ENCODE results near the gene PUM2.
A peak's percentile ranks its signal among the peaks of the same experiment; 100 is the strongest.
"Not testable (repeated sequence)": the region's sequence is repeated elsewhere in the genome, so short reads cannot be mapped to it uniquely, and the experiment has no call there.

The PUM2 gene

DNA sequence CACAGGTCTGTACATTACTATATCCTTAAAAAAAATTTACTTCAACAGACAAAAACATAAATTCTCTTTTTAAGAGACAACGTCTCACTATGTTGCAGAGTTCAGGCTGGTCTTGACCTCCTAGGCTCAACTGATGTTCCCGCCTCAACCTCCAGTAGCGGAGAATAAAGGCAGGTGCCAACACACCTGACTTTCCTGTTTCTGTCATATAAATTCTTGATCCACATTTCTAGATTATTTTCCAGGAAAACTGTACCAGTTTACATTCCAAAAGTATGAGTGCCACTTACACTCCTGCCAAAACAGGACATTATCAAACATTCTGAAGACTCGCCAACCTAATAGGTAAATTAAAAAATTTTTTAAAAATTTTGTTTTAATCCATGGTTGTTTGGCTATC is 48.6 kb downstream of the PUM2 start:
- TF ChIP-seq POLR2A (IDR thresholded peaks at IDR 0.05; ENCODE audit: low read depth, low read length) = no peak
- no peak for TF ChIP-seq POLR2AphosphoS5 (IDR thresholded peaks at IDR 0.05; ENCODE audit: low read depth, low read length)
- TF ChIP-seq TAF1 (IDR thresholded peaks at IDR 0.05; ENCODE audit: borderline replicate concordance, low read depth, low read length) = no peak
- DNase-seq (ENCODE audit: insufficient read length) (no peak), FAIRE-seq (no peak)

DNA sequence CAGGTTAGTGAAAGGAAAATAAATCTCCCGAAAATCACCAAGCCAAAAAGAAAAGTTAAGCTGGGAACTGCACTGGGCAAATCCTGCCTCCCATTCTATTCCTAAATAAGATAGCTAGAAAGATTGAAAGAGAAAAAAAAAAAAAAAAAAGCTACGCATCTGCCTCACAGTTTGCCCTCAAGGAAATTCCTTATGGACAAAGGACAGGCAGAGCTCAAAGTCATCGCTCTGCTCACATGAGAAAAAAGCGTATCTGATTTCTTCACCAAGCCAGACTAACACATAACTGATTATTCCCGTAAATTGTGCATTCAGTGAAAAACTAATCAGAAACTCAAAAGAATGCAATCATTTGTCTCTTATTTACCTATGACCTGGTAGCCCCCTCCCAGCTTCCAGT is 50.0 kb downstream of the PUM2 start:
- no peak for DNase-seq (ENCODE audit: insufficient read length)
- no peak for FAIRE-seq
- no peak for TF ChIP-seq POLR2A (IDR thresholded peaks at IDR 0.05; ENCODE audit: low read depth, low read length)
- TF ChIP-seq TAF1 (IDR thresholded peaks at IDR 0.05; ENCODE audit: borderline replicate concordance, low read depth, low read length) = no peak
- TF ChIP-seq POLR2AphosphoS5 (IDR thresholded peaks at IDR 0.05; ENCODE audit: low read depth, low read length) = no peak

DNA sequence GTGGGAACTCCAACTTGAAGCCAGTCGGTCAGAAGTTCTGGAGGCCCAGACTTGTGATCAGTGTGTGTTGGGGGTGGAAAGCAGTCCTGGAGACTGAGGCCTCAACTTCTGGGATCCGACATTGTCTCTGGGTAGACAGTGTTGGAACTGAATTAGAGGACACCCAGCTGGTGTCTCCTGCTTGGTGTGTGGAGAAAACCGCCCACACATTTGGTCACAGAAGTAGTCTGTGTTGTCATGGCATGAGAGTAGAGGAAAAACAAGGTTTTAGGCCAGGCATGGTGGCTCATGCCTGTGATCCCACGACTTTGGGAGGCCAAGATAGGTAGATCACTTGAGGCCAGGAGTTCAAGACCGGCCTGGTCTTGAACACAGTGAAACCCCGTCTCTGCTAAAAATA is 51.5 kb downstream of the PUM2 start:
- TF ChIP-seq POLR2A (IDR thresholded peaks at IDR 0.05; ENCODE audit: low read depth, low read length) (no peak), POLR2AphosphoS5 (IDR thresholded peaks at IDR 0.05; ENCODE audit: low read depth, low read length) (no peak), TAF1 (IDR thresholded peaks at IDR 0.05; ENCODE audit: borderline replicate concordance, low read depth, low read length) (no peak)
- FAIRE-seq (peak; percentile 40), DNase-seq (ENCODE audit: insufficient read length) (no peak)

DNA sequence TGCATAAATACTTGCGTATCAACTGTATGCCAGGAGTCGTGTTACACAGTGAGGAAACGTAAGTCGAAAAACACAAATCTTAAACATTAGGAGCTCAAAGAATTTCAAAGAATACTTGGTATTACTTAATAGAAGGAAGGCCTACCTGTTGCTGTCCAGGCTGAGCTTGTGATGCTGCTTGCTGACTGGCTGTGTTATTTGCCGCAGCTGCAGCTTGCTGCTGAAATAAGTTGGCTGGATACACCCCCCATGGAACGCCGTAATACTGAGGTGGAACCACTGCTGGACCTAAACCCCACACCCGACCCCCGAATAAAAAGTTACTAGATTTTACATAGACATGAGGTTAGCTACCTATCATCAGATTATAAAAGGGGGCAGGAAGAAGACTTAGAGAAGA is 56.4 kb downstream of the PUM2 start:
- no peak for DNase-seq (ENCODE audit: insufficient read length)
- FAIRE-seq = no peak
- TF ChIP-seq POLR2AphosphoS5 (IDR thresholded peaks at IDR 0.05; ENCODE audit: low read depth, low read length) = no peak
- no peak for TF ChIP-seq POLR2A (IDR thresholded peaks at IDR 0.05; ENCODE audit: low read depth, low read length)
- no peak for TF ChIP-seq TAF1 (IDR thresholded peaks at IDR 0.05; ENCODE audit: borderline replicate concordance, low read depth, low read length)

DNA sequence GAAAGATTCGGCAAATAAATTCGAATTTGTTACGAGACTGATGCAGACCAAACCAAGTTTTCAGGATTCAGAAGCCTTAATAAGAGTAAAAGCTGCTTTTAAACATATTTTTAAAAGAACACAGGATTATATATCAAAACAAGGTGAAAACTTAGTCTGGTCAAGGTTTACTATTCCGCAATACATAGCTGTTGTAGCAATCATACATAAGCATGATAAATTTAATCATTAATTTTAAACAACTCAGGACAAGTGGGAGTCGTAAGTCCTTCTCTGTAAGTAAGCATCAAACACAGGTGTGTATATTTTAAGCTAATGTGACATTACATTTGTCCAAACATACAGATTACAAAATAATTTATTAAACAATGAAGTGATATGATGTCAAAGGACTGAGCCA is 57.7 kb downstream of the PUM2 start:
- FAIRE-seq = no peak
- TF ChIP-seq POLR2A (IDR thresholded peaks at IDR 0.05; ENCODE audit: low read depth, low read length) (no peak), POLR2AphosphoS5 (IDR thresholded peaks at IDR 0.05; ENCODE audit: low read depth, low read length) (no peak), TAF1 (IDR thresholded peaks at IDR 0.05; ENCODE audit: borderline replicate concordance, low read depth, low read length) (no peak)
- DNase-seq (ENCODE audit: insufficient read length) = no peak

DNA sequence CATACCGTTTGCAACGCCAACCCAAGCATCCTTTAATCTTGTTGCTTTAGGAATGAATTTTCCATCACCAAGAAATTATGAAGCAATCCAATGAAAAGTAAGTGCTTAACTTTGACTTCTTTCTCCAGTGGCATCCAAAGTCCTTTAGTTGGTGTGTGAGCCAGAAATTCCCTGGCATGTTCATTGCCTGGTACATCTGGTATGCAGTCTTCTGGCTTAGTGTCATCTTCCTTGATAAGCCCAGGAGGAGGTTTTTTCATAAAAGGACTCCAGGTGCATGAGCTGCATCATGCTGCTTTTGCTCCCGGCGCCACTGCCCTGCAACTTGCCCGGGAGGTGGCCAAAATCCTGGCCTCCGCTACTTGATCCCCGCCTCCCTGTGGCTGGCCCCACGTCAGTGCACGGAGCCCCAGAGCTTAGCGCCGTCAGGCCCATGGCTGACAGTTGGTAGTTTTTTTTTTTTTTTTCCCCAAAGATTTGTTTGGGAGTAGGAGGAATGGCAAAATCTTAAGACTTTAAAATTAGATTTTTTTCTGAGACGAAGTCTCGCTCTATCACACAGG is 58.7 kb downstream of the PUM2 start:
- FAIRE-seq (no peak), DNase-seq (ENCODE audit: insufficient read length) (no peak)
- TF ChIP-seq POLR2AphosphoS5 (IDR thresholded peaks at IDR 0.05; ENCODE audit: low read depth, low read length) = no peak
- TF ChIP-seq TAF1 (IDR thresholded peaks at IDR 0.05; ENCODE audit: borderline replicate concordance, low read depth, low read length) = no peak
- TF ChIP-seq POLR2A (IDR thresholded peaks at IDR 0.05; ENCODE audit: low read depth, low read length) = no peak

DNA sequence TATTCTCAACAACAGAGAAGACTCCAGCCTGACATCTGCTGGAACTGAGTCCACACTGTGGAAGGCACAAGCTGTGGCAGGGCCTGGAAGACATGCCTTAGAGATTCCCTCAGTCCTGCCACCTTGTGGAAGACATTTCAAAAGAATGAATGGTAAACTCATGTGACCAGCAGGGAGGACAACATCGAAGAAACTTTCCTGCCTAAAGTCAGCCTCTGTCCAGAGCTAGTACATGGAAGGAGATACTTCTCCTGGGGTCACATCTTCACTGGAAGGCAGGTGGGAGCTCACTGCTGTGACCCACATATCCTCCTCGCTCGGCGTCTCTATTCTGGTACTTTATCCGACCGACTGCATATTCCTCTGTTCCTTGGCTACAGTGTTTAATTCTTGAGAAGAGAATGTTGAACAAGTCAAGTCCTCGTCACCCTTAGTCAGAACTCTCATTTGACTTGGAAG is 59.5 kb downstream of the PUM2 start:
- no peak for DNase-seq (ENCODE audit: insufficient read length)
- FAIRE-seq = no peak
- TF ChIP-seq POLR2A (IDR thresholded peaks at IDR 0.05; ENCODE audit: low read depth, low read length) = no peak
- TF ChIP-seq TAF1 (IDR thresholded peaks at IDR 0.05; ENCODE audit: borderline replicate concordance, low read depth, low read length) = no peak

DNA sequence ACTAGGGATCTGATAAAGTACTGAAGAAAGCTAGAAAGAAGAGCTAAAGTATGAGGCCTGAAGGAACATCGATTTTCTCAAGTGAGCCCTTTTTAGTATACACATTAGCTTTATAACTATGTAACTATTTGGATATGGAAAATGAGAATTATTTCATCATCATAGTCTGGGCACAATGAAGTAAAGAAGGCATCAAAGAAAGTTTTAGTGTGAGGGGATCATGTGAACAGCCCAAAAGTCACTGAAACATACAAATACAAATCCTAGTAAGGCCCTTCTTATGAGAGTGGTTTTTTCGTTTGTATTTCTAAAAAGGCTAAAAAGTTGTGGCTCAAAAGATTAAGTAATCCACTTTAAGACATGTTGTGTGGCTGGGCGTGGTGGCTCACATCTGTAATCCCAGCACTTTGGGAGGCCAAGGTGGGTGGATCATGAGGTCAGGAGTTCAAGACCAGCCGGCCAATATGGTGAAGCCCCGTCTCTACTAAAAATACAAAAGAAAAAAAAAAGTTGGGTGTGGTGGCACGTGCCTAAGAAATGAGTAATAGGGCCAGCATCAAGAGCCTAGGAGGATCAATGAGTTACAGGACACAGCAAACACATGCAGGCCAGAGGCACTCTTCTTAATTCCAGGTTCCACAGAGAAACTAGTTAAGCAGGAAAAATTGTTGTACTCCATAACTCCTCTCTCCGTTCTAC is 61.9 kb downstream of the PUM2 start:
- TF ChIP-seq TAF1 (IDR thresholded peaks at IDR 0.05; ENCODE audit: borderline replicate concordance, low read depth, low read length) = no peak
- TF ChIP-seq POLR2AphosphoS5 (IDR thresholded peaks at IDR 0.05; ENCODE audit: low read depth, low read length) = no peak
- TF ChIP-seq POLR2A (IDR thresholded peaks at IDR 0.05; ENCODE audit: low read depth, low read length) = no peak
- FAIRE-seq (no peak), DNase-seq (ENCODE audit: insufficient read length) (no peak)

DNA sequence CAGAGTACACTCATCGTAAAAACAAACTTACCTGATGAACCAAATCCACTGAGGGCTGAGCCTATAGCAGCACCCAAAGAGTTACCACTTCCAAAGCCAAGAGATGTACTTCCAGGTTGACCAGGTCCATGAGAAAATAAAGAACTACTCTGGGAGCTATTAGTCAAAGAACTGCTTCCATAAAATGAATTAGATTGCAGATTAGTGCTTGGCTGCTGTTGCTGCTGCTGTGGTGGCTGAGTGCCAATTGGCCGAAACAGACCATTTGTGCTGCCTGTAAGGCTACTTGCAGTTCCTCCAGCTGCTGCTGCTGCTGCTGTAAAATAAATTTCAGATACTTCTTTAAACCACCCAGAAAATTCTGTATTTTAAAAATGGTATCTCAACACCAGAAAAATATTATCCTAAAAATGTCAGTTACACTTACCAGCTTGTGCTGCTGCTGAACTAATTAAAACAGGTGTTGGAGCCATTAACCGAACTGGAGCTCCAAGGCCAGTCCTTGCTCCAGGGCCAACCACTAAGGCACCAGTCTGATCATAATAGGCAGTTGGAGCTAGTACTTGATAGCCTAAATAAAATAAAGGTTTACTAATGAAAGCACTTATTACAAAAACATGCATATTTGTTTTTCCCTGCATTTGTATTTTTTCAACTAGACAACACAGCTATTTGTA is 67.6 kb downstream of the PUM2 start:
- no peak for DNase-seq (ENCODE audit: insufficient read length)
- no peak for FAIRE-seq
- TF ChIP-seq TAF1 (IDR thresholded peaks at IDR 0.05; ENCODE audit: borderline replicate concordance, low read depth, low read length) (no peak), POLR2AphosphoS5 (IDR thresholded peaks at IDR 0.05; ENCODE audit: low read depth, low read length) (no peak), POLR2A (IDR thresholded peaks at IDR 0.05; ENCODE audit: low read depth, low read length) (no peak)

DNA sequence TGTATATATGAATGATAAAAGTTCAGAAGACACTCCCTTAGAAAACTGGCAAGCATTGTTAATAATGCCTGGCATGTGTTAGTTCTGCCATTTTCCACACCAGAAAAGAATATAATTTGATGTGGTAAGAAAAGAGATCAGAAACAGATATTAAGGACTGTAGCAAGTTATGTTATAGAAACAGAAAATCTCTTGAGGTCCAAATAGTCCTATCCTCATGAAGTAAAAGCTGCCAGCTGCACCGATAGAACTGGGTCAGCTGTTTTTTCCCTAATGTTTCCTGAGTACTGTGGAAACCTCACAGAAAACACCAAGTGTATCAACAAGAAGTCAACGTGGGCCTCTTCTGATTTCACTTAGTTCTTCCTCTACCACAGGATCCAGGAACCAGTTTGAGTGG is 68.8 kb downstream of the PUM2 start:
- no peak for FAIRE-seq
- DNase-seq (ENCODE audit: insufficient read length) = no peak
- TF ChIP-seq POLR2A (IDR thresholded peaks at IDR 0.05; ENCODE audit: low read depth, low read length) = no peak
- TF ChIP-seq TAF1 (IDR thresholded peaks at IDR 0.05; ENCODE audit: borderline replicate concordance, low read depth, low read length) = no peak
- TF ChIP-seq POLR2AphosphoS5 (IDR thresholded peaks at IDR 0.05; ENCODE audit: low read depth, low read length) = no peak

DNA sequence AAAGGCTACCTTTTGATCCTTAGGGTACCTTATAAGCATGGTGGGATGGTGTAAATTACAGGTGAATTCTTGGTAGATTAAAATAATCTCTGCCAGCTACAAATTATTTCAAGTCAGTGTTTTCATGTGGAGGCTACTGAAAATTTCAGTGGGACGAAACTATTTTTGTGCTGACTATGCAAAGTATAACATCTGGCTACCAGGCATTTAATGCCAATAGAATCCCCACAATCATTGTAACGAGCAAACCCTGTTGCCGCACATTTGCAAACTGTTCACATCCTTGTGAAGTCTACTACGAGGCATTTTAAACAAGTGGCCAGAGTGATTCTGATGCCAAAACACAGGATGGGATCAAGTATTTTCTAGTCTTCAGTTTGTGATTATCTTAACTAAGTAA is 77.6 kb downstream of the PUM2 start:
- no peak for FAIRE-seq
- TF ChIP-seq TAF1 (IDR thresholded peaks at IDR 0.05; ENCODE audit: borderline replicate concordance, low read depth, low read length) = no peak
- TF ChIP-seq POLR2A (IDR thresholded peaks at IDR 0.05; ENCODE audit: low read depth, low read length) = no peak
- no peak for TF ChIP-seq POLR2AphosphoS5 (IDR thresholded peaks at IDR 0.05; ENCODE audit: low read depth, low read length)
- no peak for DNase-seq (ENCODE audit: insufficient read length)

DNA sequence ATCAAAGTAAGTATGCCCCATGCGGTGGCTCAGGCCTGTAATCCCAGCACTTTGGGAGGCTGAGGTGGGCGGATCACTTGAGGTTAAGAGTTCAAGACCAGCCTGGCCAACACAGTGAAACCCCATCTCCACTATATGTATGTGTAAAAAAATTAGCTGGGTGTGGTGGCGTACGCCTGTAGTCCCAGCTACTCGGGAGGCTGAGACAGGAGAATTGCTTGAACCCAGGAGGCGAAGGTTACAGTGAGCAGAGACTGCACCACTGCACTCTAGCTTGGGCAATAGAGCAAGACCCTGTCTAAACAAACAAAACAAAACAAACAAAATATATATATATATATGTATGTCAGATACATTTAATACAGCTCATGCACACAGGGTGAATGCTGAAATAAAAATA is 82.3 kb downstream of the PUM2 start:
- FAIRE-seq = not testable (repeated sequence)

More for the DNA sequence above, 82.3 kb downstream of the PUM2 start:
- not testable (repeated sequence) for DNase-seq (ENCODE audit: insufficient read length)

All from GM12892 (cell line).